H54 (cell line): ENCODE measurements around the gene MYL12B.

Experiments
- DNase-seq: peaks from one replicate; pipeline ENCODE4 v3.0.0; 2011; ENCODE audit warnings: low spot score, mixed read lengths; ENCODE audit not compliant: insufficient read length
- FAIRE-seq: peaks from 3 replicates; lab custom pipeline; 2011; peaks lifted over from hg19 to GRCh38; lab: Jason Lieb, UNC
- POLR2A ChIP-seq: IDR thresholded peaks from 2 replicates; pipeline ENCODE4 v1.6.1; 2011; ENCODE audit warnings: low read depth, mild to moderate bottlenecking, low read length

MYL12B gene

GRCh38 chr18:3281456-3282400 is 19.8 kb downstream of the MYL12B start:
- DNase-seq: no peak
- no peak for TF ChIP-seq POLR2A
- FAIRE-seq: peak; percentile 75

- FAIRE-seq: no peak
- TF ChIP-seq POLR2A: no peak
- no peak for DNase-seq
Measured at GRCh38 chr18:3283253-3283863, 21.4 kb downstream of the MYL12B start.

GRCh38 chr18:3283908-3284307 is 22.0 kb downstream of the MYL12B start:
- FAIRE-seq: no peak
- no peak for TF ChIP-seq POLR2A

GRCh38 chr18:3284501-3284900 is 22.6 kb downstream of the MYL12B start:
- FAIRE-seq (no peak), DNase-seq (no peak)
- no peak for TF ChIP-seq POLR2A

More at GRCh38 chr18:3283908-3284307, 22.0 kb downstream of the MYL12B start:
- no peak for DNase-seq

- no peak for TF ChIP-seq POLR2A
- DNase-seq (no peak), FAIRE-seq (no peak)
Measured at GRCh38 chr18:3286159-3286558, 24.2 kb downstream of the MYL12B start.

- DNase-seq (no peak), FAIRE-seq (no peak)
- TF ChIP-seq POLR2A: no peak
Measured at GRCh38 chr18:3293196-3293951, 31.4 kb downstream of the MYL12B start.

- no peak for FAIRE-seq
- DNase-seq: no peak
Measured at GRCh38 chr18:3294435-3295080, 32.6 kb downstream of the MYL12B start.

GRCh38 chr18:3297025-3297984 is 35.4 kb downstream of the MYL12B start:
- TF ChIP-seq POLR2A: no peak
- DNase-seq: no peak
- FAIRE-seq: no peak

More at GRCh38 chr18:3294435-3295080, 32.6 kb downstream of the MYL12B start:
- no peak for TF ChIP-seq POLR2A

- no peak for TF ChIP-seq POLR2A
- no peak for FAIRE-seq
- DNase-seq: no peak
Measured at GRCh38 chr18:3304832-3305231, 42.9 kb downstream of the MYL12B start.

- peak; percentile 74 for DNase-seq
- TF ChIP-seq POLR2A: no peak
- peak; percentile 100 for FAIRE-seq
Measured at GRCh38 chr18:3305354-3305762, 43.4 kb downstream of the MYL12B start.

- DNase-seq: no peak
- TF ChIP-seq POLR2A: no peak
- no peak for FAIRE-seq
Measured at GRCh38 chr18:3305933-3306332, 44.0 kb downstream of the MYL12B start.

- DNase-seq (no peak), FAIRE-seq (no peak)
- no peak for TF ChIP-seq POLR2A
Measured at GRCh38 chr18:3306391-3306790, 44.5 kb downstream of the MYL12B start.
